ENCODE measurements around the gene NPR1. TPM values are rescaled to one million over a fixed set of nuclear protein-coding genes. Genes with fewer than 3 reads are reported as not detected.
A peak's percentile ranks its signal among the peaks of the same experiment; 100 is the strongest.

Gene NPR1
- total and polyA plus RNA-seq, 2 donors from 2014 or later = 57.8 to 89.3 TPM

GRCh38 chr1:153642161-153642560 is 36.3 kb upstream of the NPR1 start:
- peaks cover 13 to 84% (median 43%) of the 10 kb centered on the region in 3 donors for H3K36me3 ChIP-seq (ENCODE audit: control insufficient read depth in 2 of 3, insufficient read depth in 3 of 3, low read length in 3 of 3)
- H3K4me3 ChIP-seq (ENCODE audit: low read length in 3 of 3) = no peak overlapping the region
- DNase-seq (peak in 1 of 5 donors; percentile 37), FAIRE-seq (no peak)
- H3K4me1 ChIP-seq (ENCODE audit: control insufficient read depth in 2 of 3, insufficient read depth in 2 of 3, low read depth in 1 of 3, low read length in 3 of 3) = peaks cover 0 to 6% (median 0%) of the 10 kb centered on the region in 3 donors
- H3K9me3 ChIP-seq (ENCODE audit: control insufficient read depth in 2 of 3, insufficient read depth in 1 of 3, low read length in 3 of 3) = no peaks in the 10 kb centered on the region
- H3K27me3 ChIP-seq (ENCODE audit: control insufficient read depth, insufficient read depth, low read length) = no peaks in the 10 kb centered on the region
- H3K27ac ChIP-seq (ENCODE audit: low read depth in 2 of 2, low read length in 2 of 2) = no peak overlapping the region
- no peak overlapping the region for H3K9ac ChIP-seq (ENCODE audit: low read length in 3 of 3)
- intact Hi-C loops (cut with DNase I) = no loop called here
- TF ChIP-seq CTCF (IDR thresholded peaks at IDR 0.05; ENCODE audit: borderline replicate concordance, extremely low read depth, insufficient read depth) = no peak

- Histone ChIP-seq H3K9me3 (ENCODE audit: control insufficient read depth in 2 of 3, insufficient read depth in 1 of 3, low read length in 3 of 3) (no peaks in the 10 kb centered on the region), H3K27me3 (ENCODE audit: control insufficient read depth, insufficient read depth, low read length) (no peaks in the 10 kb centered on the region), H3K27ac (ENCODE audit: low read depth in 2 of 2, low read length in 2 of 2) (no peak overlapping the region), H3K9ac (ENCODE audit: low read length in 3 of 3) (no peak overlapping the region), H3K4me3 (ENCODE audit: low read length in 3 of 3) (no peak overlapping the region), H3K4me1 (ENCODE audit: control insufficient read depth in 2 of 3, insufficient read depth in 2 of 3, low read depth in 1 of 3, low read length in 3 of 3) (peaks cover 0 to 11% (median 2%) of the 10 kb centered on the region in 3 donors), H3K36me3 (ENCODE audit: control insufficient read depth in 2 of 3, insufficient read depth in 3 of 3, low read length in 3 of 3) (peaks cover 11 to 76% (median 35%) of the 10 kb centered on the region in 3 donors)
- intact Hi-C loops (cut with DNase I) = no loop called here
- DNase-seq (peak in 1 of 5 donors; percentile 42), FAIRE-seq (no peak)
- no peak for TF ChIP-seq CTCF (IDR thresholded peaks at IDR 0.05; ENCODE audit: borderline replicate concordance, extremely low read depth, insufficient read depth)
Measured at GRCh38 chr1:153643100-153643499, 35.4 kb upstream of the NPR1 start.

DNA sequence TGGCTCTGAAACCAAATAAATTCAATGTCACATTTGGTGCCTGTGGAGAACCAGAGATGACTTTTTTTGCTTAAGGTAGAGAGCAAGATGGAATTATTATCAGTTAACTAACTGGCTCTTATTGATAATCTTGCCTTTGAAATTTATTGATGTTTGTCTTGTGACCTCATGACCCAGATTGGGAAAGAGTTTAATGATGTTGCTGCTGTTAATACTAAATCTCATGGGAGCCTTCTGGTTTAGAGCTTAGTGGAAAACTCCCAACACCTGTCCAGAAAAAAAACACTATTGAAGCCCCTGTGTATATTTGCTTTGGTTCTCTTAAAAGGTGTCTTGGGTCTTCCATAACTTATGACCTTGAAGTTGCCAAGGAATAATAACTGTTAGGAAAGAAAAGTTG is 34.7 kb upstream of the NPR1 start:
- FAIRE-seq (no peak), DNase-seq (no peak)
- no peak overlapping the region for H3K4me3 ChIP-seq (ENCODE audit: low read length in 3 of 3)
- H3K27ac ChIP-seq (ENCODE audit: low read depth in 2 of 2, low read length in 2 of 2) = peak overlapping the region in 1 of 2 donors; percentile 7
- TF ChIP-seq CTCF (IDR thresholded peaks at IDR 0.05; ENCODE audit: borderline replicate concordance, extremely low read depth, insufficient read depth) = no peak
- H3K9me3 ChIP-seq (ENCODE audit: control insufficient read depth in 2 of 3, insufficient read depth in 1 of 3, low read length in 3 of 3) = no peaks in the 10 kb centered on the region
- intact Hi-C loops (cut with DNase I) = no loop called here
- H3K4me1 ChIP-seq (ENCODE audit: control insufficient read depth in 2 of 3, insufficient read depth in 2 of 3, low read depth in 1 of 3, low read length in 3 of 3) = peaks cover 0 to 11% (median 5%) of the 10 kb centered on the region in 3 donors
- H3K27me3 ChIP-seq (ENCODE audit: control insufficient read depth, insufficient read depth, low read length) = no peaks in the 10 kb centered on the region
- H3K36me3 ChIP-seq (ENCODE audit: control insufficient read depth in 2 of 3, insufficient read depth in 3 of 3, low read length in 3 of 3) = peaks cover 11 to 70% (median 32%) of the 10 kb centered on the region in 3 donors
- H3K9ac ChIP-seq (ENCODE audit: low read length in 3 of 3) = no peak overlapping the region
